GM23338 (cell line): Measurements from ENCODE around the gene WIF1. TPM values are rescaled to one million over a fixed set of nuclear protein-coding genes. Genes with fewer than 3 reads are reported as not detected.

Source experiments
- ATAC-seq: fragments of 200-7000 bp; cut with Tn5 transposase; 3 replicates; pipeline ENCODE4 v1.9.1; 2020
- DNase-seq: peaks from one replicate; pipeline ENCODE4 v3.0.0-alpha.2; 2015; ENCODE audit warnings: low spot score
- H2AFZ ChIP-seq: fragments of 200-600 bp; sonication (generic); 2 replicates; pipeline ENCODE4 v1.8.0; 2016; ENCODE audit warnings: antibody characterized with exemption, mild to moderate bottlenecking, moderate library complexity
- H3F3A ChIP-seq: fragments of 200-600 bp; sonication (generic); replicated peaks from 2 replicates; pipeline ENCODE4 v1.8.0; 2017; ENCODE audit warnings: antibody characterized with exemption, mixed run types, low read depth
- H3K27ac ChIP-seq: fragments of 200-600 bp; sonication (generic); 2 replicates; pipeline ENCODE4 v1.6.1; 2016; ENCODE audit warnings: low read depth
- H3K27me3 ChIP-seq: fragments of 200-600 bp; sonication (generic); 2 replicates; pipeline ENCODE4 v1.8.0; 2016; ENCODE audit warnings: mild to moderate bottlenecking, mixed run types, moderate library complexity; ENCODE audit not compliant: insufficient read depth
- H3K36me3 ChIP-seq: fragments of 200-600 bp; sonication (generic); 2 replicates; pipeline ENCODE4 v1.8.0; 2016; ENCODE audit warnings: mild to moderate bottlenecking; ENCODE audit not compliant: insufficient read depth
- H3K4me1 ChIP-seq: fragments of 200-600 bp; sonication (generic); 2 replicates; pipeline ENCODE4 v1.8.0; 2016; ENCODE audit warnings: mild to moderate bottlenecking, moderate library complexity; ENCODE audit not compliant: insufficient read depth
- H3K4me2 ChIP-seq: fragments of 200-600 bp; sonication (generic); 2 replicates; pipeline ENCODE4 v1.7.1; 2017; ENCODE audit warnings: mixed run types
- H3K4me3 ChIP-seq: fragments of 200-600 bp; sonication (generic); 2 replicates; pipeline ENCODE4 v1.6.1; 2016; ENCODE audit warnings: mixed run types
- H3K79me2 ChIP-seq: fragments of 200-600 bp; sonication (generic); replicated peaks from 2 replicates; pipeline ENCODE4 v1.8.0; 2017; ENCODE audit warnings: mild to moderate bottlenecking; ENCODE audit not compliant: insufficient read depth
- H3K9me2 ChIP-seq: fragments of 200-600 bp; sonication (generic); 2 replicates; pipeline ENCODE4 v1.8.0; 2017; ENCODE audit not compliant: insufficient read depth
- H4K20me1 ChIP-seq: fragments of 200-600 bp; sonication (generic); replicated peaks from 2 replicates; pipeline ENCODE4 v1.8.0; 2017; ENCODE audit warnings: mild to moderate bottlenecking; ENCODE audit not compliant: insufficient read depth
- H3K27ac Mint-ChIP-seq: 2 replicates; pipeline ENCODE4 v1.8.0; 2020; ENCODE audit warnings: inconsistent platforms, mild to moderate bottlenecking, moderate library complexity, mixed read lengths
- H3K27me3 Mint-ChIP-seq: 3 replicates; pipeline ENCODE4 v1.8.0; 2022; ENCODE audit warnings: low read depth, mild to moderate bottlenecking, moderate library complexity, mixed read lengths, inconsistent platforms; ENCODE audit not compliant: insufficient read depth, poor library complexity
- H3K36me3 Mint-ChIP-seq: 3 replicates; pipeline ENCODE4 v1.8.0; 2021; ENCODE audit warnings: low read depth, mild to moderate bottlenecking, inconsistent platforms, moderate library complexity, mixed read lengths
- H3K4me1 Mint-ChIP-seq: 3 replicates; pipeline ENCODE4 v1.8.0; 2020; ENCODE audit warnings: mild to moderate bottlenecking, inconsistent platforms, mixed read lengths
- H3K4me3 Mint-ChIP-seq: 3 replicates; pipeline ENCODE4 v1.8.0; 2021; ENCODE audit warnings: moderate library complexity, mild to moderate bottlenecking, inconsistent platforms, mixed read lengths
- H3K9me3 Mint-ChIP-seq: 3 replicates; pipeline ENCODE4 v1.8.0; 2020; ENCODE audit warnings: moderate library complexity, mild to moderate bottlenecking, inconsistent platforms, mixed read lengths
- CTCF ChIP-seq, 2 experiments: fragments of 200-600 bp in 1 of 2; sonication (generic) in 1 of 2; conservative IDR thresholded peaks; 2 replicates each; pipeline versions ENCODE4 v1.5.1 to v1.6.1; 2016 to 2017; ENCODE audit warnings: antibody characterized with exemption in 2 of 2, low read depth in 2 of 2, mild to moderate bottlenecking in 2 of 2, moderate library complexity in 1 of 2
- EZH2 ChIP-seq: fragments of 200-600 bp; sonication (generic); IDR thresholded peaks from one replicate; pipeline ENCODE4 v1.8.0; 2017; ENCODE audit warnings: antibody characterized with exemption, mild to moderate bottlenecking, low read depth; ENCODE audit not compliant: unreplicated experiment
- EZH2phosphoT487 ChIP-seq: fragments of 200-600 bp; sonication (generic); IDR thresholded peaks from one replicate; pipeline ENCODE4 v1.8.1; 2018; ENCODE audit warnings: antibody characterized with exemption; ENCODE audit not compliant: unreplicated experiment
- JUNB ChIP-seq: IDR thresholded peaks from one replicate; pipeline ENCODE4 v1.6.1; 2016; ENCODE audit warnings: antibody characterized with exemption; ENCODE audit not compliant: unreplicated experiment
- NANOG ChIP-seq: IDR thresholded peaks from 2 replicates; pipeline ENCODE4 v1.6.1; 2016; ENCODE audit warnings: antibody characterized with exemption, borderline replicate concordance
- POLR2AphosphoS5 ChIP-seq: IDR thresholded peaks from 2 replicates; pipeline ENCODE4 v1.6.1; 2016; ENCODE audit warnings: antibody characterized with exemption, low read depth
- STAT1 ChIP-seq: IDR thresholded peaks from one replicate; pipeline ENCODE4 v1.6.1; 2016; ENCODE audit warnings: antibody characterized with exemption; ENCODE audit not compliant: unreplicated experiment
- ZNF114 ChIP-seq: fragments of 250-450 bp; sonication (Bioruptor Pico); IDR thresholded peaks from 2 replicates; pipeline ENCODE4 v1.5.0; 2020; ENCODE audit warnings: mild to moderate bottlenecking, moderate library complexity
- ZNF331 ChIP-seq: fragments of 250-450 bp; sonication (Bioruptor Pico); IDR thresholded peaks from 2 replicates; pipeline ENCODE4 v1.5.0; 2020; ENCODE audit warnings: low read depth, mild to moderate bottlenecking, moderate library complexity
- polyA plus RNA-seq: library from polyadenylated mRNA; unstranded; fragments of >200 nt; fragmentation: Nextera tagmentation; extraction: Ambion mirVana; gene quantifications from 2 replicates; pipeline ENCODE4 v1.2.1, GENCODE V29; 2016
- total RNA-seq: library from RNA; depleted of rRNA; stranded (reverse); fragments of >200 nt; shearing (Covaris generic); gene quantifications from 2 replicates; pipeline ENCODE4 v1.2.3, GENCODE V29; 2014
- TF ChIP-seq, protein P1 (sequence below): IDR thresholded peaks from 2 replicates; pipeline ENCODE4 v1.6.1; 2016; ENCODE audit warnings: antibody characterized with exemption
- TF ChIP-seq, protein P2 (sequence below): IDR thresholded peaks from one replicate; pipeline ENCODE4 v1.6.1; 2018; ENCODE audit warnings: antibody characterized with exemption; ENCODE audit not compliant: unreplicated experiment

WIF1 gene
- total and polyA plus RNA-seq, 2 experiments from 2014 or later, result 4.1 to 4.2 TPM

- TF ChIP-seq, protein P1, sequence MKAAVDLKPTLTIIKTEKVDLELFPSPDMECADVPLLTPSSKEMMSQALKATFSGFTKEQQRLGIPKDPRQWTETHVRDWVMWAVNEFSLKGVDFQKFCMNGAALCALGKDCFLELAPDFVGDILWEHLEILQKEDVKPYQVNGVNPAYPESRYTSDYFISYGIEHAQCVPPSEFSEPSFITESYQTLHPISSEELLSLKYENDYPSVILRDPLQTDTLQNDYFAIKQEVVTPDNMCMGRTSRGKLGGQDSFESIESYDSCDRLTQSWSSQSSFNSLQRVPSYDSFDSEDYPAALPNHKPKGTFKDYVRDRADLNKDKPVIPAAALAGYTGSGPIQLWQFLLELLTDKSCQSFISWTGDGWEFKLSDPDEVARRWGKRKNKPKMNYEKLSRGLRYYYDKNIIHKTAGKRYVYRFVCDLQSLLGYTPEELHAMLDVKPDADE, result peak; percentile 73
- TF ChIP-seq STAT1, result no peak
- no peak for TF ChIP-seq NANOG
- TF ChIP-seq EZH2phosphoT487, result no peak
Observed at GRCh38 chr12:65169320-65170208, 48.5 kb upstream of the WIF1 start, which contains the start of gene LEMD3 (continued).

- Histone ChIP-seq H3K36me3 (no peaks in the 10 kb centered on the region), H2AFZ (peak overlapping the region; percentile 85; the same call in 1 of the 2 replicates), H3K4me1 (peaks cover 20% of the 10 kb centered on the region), H3K4me2 (peak overlapping the region; percentile 81), H3K27ac (0 out of 2 replicates have a peak overlapping the region, but pooled peaks have one; percentile 82), H3K79me2 (peaks cover 44% of the 10 kb centered on the region), H3K4me3 (peak overlapping the region; percentile 91), H3K9me2 (no peaks in the 10 kb centered on the region), H3K27me3 (peaks cover 6% of the 10 kb centered on the region), H3F3A (no peaks in the 10 kb centered on the region), H4K20me1 (peaks cover 31% of the 10 kb centered on the region)
- no peak for ATAC-seq
- H3K9me3 Mint-ChIP-seq, result peaks cover 8% of the 10 kb centered on the region; the same call in 2 of the 3 replicates
- H3K27ac Mint-ChIP-seq, result peak overlapping the region; percentile 99
- peaks cover 15% of the 10 kb centered on the region for H3K4me1 Mint-ChIP-seq
- no peak for DNase-seq
- peaks cover 18% of the 10 kb centered on the region for H3K27me3 Mint-ChIP-seq
- peak overlapping the region; percentile 99 for H3K4me3 Mint-ChIP-seq
- peaks cover 8% of the 10 kb centered on the region; the same call in 1 of the 3 replicates for H3K36me3 Mint-ChIP-seq
- TF ChIP-seq JUNB, result no peak
- TF ChIP-seq POLR2AphosphoS5, result no peak
- TF ChIP-seq STAT1, result no peak
- TF ChIP-seq CTCF (conservative IDR thresholded peaks at IDR 0.05; ENCODE audit: low read depth in 2 of 2), result no peak
- no peak for TF ChIP-seq NANOG
- TF ChIP-seq ZNF331 (CRISPR knock-in tag), result no peak
- TF ChIP-seq EZH2, result no peak
- no peak for TF ChIP-seq EZH2phosphoT487
- no peak for TF ChIP-seq ZNF114
- TF ChIP-seq, protein P2, sequence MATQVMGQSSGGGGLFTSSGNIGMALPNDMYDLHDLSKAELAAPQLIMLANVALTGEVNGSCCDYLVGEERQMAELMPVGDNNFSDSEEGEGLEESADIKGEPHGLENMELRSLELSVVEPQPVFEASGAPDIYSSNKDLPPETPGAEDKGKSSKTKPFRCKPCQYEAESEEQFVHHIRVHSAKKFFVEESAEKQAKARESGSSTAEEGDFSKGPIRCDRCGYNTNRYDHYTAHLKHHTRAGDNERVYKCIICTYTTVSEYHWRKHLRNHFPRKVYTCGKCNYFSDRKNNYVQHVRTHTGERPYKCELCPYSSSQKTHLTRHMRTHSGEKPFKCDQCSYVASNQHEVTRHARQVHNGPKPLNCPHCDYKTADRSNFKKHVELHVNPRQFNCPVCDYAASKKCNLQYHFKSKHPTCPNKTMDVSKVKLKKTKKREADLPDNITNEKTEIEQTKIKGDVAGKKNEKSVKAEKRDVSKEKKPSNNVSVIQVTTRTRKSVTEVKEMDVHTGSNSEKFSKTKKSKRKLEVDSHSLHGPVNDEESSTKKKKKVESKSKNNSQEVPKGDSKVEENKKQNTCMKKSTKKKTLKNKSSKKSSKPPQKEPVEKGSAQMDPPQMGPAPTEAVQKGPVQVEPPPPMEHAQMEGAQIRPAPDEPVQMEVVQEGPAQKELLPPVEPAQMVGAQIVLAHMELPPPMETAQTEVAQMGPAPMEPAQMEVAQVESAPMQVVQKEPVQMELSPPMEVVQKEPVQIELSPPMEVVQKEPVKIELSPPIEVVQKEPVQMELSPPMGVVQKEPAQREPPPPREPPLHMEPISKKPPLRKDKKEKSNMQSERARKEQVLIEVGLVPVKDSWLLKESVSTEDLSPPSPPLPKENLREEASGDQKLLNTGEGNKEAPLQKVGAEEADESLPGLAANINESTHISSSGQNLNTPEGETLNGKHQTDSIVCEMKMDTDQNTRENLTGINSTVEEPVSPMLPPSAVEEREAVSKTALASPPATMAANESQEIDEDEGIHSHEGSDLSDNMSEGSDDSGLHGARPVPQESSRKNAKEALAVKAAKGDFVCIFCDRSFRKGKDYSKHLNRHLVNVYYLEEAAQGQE, result no peak
- TF ChIP-seq, protein P1, result no peak
Observed at GRCh38 chr12:65168681-65169319, 47.7 kb upstream of the WIF1 start.
